ENCODE measurements around the gene CCDC174. TPM values are rescaled to one million over a fixed set of nuclear protein-coding genes. Genes with fewer than 3 reads are reported as not detected.
"Not testable (repeated sequence)": the region's sequence is repeated elsewhere in the genome, so short reads cannot be mapped to it uniquely, and the experiment has no call there.

The CCDC174 gene
- total and polyA plus RNA-seq, 2 donors (not counting 3 experiments of a cell fraction or from before 2014, with no cell fraction given), result 4.7 to 16.6 TPM

- ChIA-PET POLR2A (no interaction called here), CTCF (no interaction called here)
- no peak overlapping the region for H2AFZ ChIP-seq (ENCODE audit: low read depth, low read length)
- no peak overlapping the region for H3K4me2 ChIP-seq (ENCODE audit: insufficient read depth, low read length)
- intact Hi-C loops (cut with micrococcal nuclease) (no loop called here), dilution Hi-C loops (cut with MboI; ENCODE audit: extremely low pct_ligation_motif_present, low sequenced_read_pairs) (no loop called here)
- no peaks in the 10 kb centered on the region for H4K20me1 ChIP-seq (replicated peaks; ENCODE audit: control insufficient read depth, extremely low read depth, insufficient read depth, low read length)
- H3K79me2 ChIP-seq (ENCODE audit: control insufficient read depth, insufficient read depth, low read length), result peaks cover 14% of the 10 kb centered on the region
- TF ChIP-seq JUN (IDR thresholded peaks at IDR 0.05; ENCODE audit: borderline replicate concordance, insufficient read depth, insufficient read length, low read depth) (no peak), POLR2AphosphoS5 (IDR thresholded peaks at IDR 0.05; ENCODE audit: insufficient read depth, low read depth, low read length) (no peak), FOS (IDR thresholded peaks at IDR 0.05; ENCODE audit: borderline replicate concordance, insufficient read depth, low read length) (no peak), MYC (IDR thresholded peaks at IDR 0.05; ENCODE audit: low read depth, low read length) (no peak), EZH2 (IDR thresholded peaks at IDR 0.05; ENCODE audit: borderline replicate concordance, low read depth, low read length, severe bottlenecking) (no peak), POLR2A (IDR thresholded peaks at IDR 0.05; ENCODE audit: low read depth, low read length) (no peak), GATA2 (IDR thresholded peaks at IDR 0.05; ENCODE audit: insufficient read depth, insufficient read length, low read depth, low read length) (no peak)
- TF ChIP-seq, protein P1, sequence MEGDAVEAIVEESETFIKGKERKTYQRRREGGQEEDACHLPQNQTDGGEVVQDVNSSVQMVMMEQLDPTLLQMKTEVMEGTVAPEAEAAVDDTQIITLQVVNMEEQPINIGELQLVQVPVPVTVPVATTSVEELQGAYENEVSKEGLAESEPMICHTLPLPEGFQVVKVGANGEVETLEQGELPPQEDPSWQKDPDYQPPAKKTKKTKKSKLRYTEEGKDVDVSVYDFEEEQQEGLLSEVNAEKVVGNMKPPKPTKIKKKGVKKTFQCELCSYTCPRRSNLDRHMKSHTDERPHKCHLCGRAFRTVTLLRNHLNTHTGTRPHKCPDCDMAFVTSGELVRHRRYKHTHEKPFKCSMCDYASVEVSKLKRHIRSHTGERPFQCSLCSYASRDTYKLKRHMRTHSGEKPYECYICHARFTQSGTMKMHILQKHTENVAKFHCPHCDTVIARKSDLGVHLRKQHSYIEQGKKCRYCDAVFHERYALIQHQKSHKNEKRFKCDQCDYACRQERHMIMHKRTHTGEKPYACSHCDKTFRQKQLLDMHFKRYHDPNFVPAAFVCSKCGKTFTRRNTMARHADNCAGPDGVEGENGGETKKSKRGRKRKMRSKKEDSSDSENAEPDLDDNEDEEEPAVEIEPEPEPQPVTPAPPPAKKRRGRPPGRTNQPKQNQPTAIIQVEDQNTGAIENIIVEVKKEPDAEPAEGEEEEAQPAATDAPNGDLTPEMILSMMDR (IDR thresholded peaks at IDR 0.05; ENCODE audit: extremely low read depth in 1 of 2, insufficient read depth in 1 of 2, low read depth in 1 of 2, low read length in 2 of 2), result no peak
- TF ChIP-seq, protein P2, sequence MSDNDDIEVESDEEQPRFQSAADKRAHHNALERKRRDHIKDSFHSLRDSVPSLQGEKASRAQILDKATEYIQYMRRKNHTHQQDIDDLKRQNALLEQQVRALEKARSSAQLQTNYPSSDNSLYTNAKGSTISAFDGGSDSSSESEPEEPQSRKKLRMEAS (IDR thresholded peaks at IDR 0.05; ENCODE audit: insufficient read depth, insufficient read length), result no peak
- H3K4me1 ChIP-seq (ENCODE audit: control insufficient read depth, extremely low read depth, insufficient read depth, low read length), result peaks cover 16% of the 10 kb centered on the region
- no peak overlapping the region for H3K9ac ChIP-seq (replicated peaks; ENCODE audit: extremely low read depth, insufficient read depth, low read length)
- H3K4me3 ChIP-seq (replicated peaks in 1 of 3; ENCODE audit: insufficient read depth in 1 of 3, low read depth in 1 of 3, low read length in 3 of 3), result no peak overlapping the region
- H3K36me3 ChIP-seq (ENCODE audit: control insufficient read depth in 2 of 2, extremely low read depth in 1 of 2, insufficient read depth in 2 of 2, low read length in 2 of 2), result no peaks in the 10 kb centered on the region
- no peaks in the 10 kb centered on the region for H3K9me3 ChIP-seq (replicated peaks; ENCODE audit: control insufficient read depth, insufficient read depth, low read length)
- FAIRE-seq (no peak), DNase-seq (ENCODE audit: low read depth, low spot score) (no peak)
- no TSS peak for BruUV-seq (replicated peaks)
- H3K27me3 ChIP-seq (ENCODE audit: control insufficient read depth in 2 of 2, insufficient read depth in 2 of 2, low read length in 2 of 2), result peaks cover 0 to 2% of the 10 kb centered on the region in 2 experiments
- no peak overlapping the region for H3K27ac ChIP-seq (ENCODE audit: insufficient read depth, low read depth, low read length)
- no peaks in the 10 kb centered on the region for H3K9me1 ChIP-seq (replicated peaks; ENCODE audit: control insufficient read depth, extremely low read depth, insufficient read depth, low read length)
Observed at GRCh38 chr3:14650193-14650592, 1.4 kb upstream of the CCDC174 start.

GRCh38 chr3:14652360-14652907, 872 bp downstream of the CCDC174 start:
- Histone ChIP-seq H3K4me2 (ENCODE audit: insufficient read depth, low read length) (peak overlapping the region; percentile 87), H3K27ac (ENCODE audit: insufficient read depth, low read depth, low read length) (peak overlapping the region; percentile 40), H3K79me2 (ENCODE audit: control insufficient read depth, insufficient read depth, low read length) (peaks cover 14% of the 10 kb centered on the region), H3K9ac (replicated peaks; ENCODE audit: extremely low read depth, insufficient read depth, low read length) (peak overlapping the region; percentile 64), H2AFZ (ENCODE audit: low read depth, low read length) (peak overlapping the region; percentile 20), H3K4me1 (ENCODE audit: control insufficient read depth, extremely low read depth, insufficient read depth, low read length) (peaks cover 16% of the 10 kb centered on the region), H3K4me3 (replicated peaks in 1 of 3; ENCODE audit: insufficient read depth in 1 of 3, low read depth in 1 of 3, low read length in 3 of 3) (peak overlapping the region; percentile 17 to 75 (median 61))
- CTCF ChIA-PET, result interaction anchor here (0.8 to 2.2 kb wide), 8 partner anchors 21 to 756 kb away, joined by 3 to 11 read pairs (median 6); no protein-coding TSS in a partner anchor
- H3K36me3 ChIP-seq (ENCODE audit: control insufficient read depth in 2 of 2, extremely low read depth in 1 of 2, insufficient read depth in 2 of 2, low read length in 2 of 2); H3K27me3 ChIP-seq (ENCODE audit: control insufficient read depth in 2 of 2, insufficient read depth in 2 of 2, low read length in 2 of 2); FAIRE-seq; H4K20me1 ChIP-seq (replicated peaks; ENCODE audit: control insufficient read depth, extremely low read depth, insufficient read depth, low read length); dilution Hi-C loops (cut with MboI; ENCODE audit: extremely low pct_ligation_motif_present, low sequenced_read_pairs); POLR2A ChIA-PET; intact Hi-C loops (cut with micrococcal nuclease); H3K9me1 ChIP-seq (replicated peaks; ENCODE audit: control insufficient read depth, extremely low read depth, insufficient read depth, low read length); DNase-seq (ENCODE audit: low read depth, low spot score); H3K9me3 ChIP-seq (replicated peaks; ENCODE audit: control insufficient read depth, insufficient read depth, low read length); BruUV-seq (replicated peaks): not testable (repeated sequence)

Measured in endothelial cell of umbilical vein (primary cell).